NOMO-1 treated with DMSO at 0.1 percent for 48 hours (cell line): ENCODE data around the gene SSX3.
"Not testable (repeated sequence)": the region's sequence is repeated elsewhere in the genome, so short reads cannot be mapped to it uniquely, and the experiment has no call there.

Experiments used
- DNase-seq: peaks from one replicate; lab custom pipeline; 2025; ENCODE audit not compliant: unreplicated experiment; lab: John Stamatoyannopoulos, UW

Gene SSX3, protein sequence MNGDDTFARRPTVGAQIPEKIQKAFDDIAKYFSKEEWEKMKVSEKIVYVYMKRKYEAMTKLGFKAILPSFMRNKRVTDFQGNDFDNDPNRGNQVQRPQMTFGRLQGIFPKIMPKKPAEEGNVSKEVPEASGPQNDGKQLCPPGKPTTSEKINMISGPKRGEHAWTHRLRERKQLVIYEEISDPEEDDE

DNA sequence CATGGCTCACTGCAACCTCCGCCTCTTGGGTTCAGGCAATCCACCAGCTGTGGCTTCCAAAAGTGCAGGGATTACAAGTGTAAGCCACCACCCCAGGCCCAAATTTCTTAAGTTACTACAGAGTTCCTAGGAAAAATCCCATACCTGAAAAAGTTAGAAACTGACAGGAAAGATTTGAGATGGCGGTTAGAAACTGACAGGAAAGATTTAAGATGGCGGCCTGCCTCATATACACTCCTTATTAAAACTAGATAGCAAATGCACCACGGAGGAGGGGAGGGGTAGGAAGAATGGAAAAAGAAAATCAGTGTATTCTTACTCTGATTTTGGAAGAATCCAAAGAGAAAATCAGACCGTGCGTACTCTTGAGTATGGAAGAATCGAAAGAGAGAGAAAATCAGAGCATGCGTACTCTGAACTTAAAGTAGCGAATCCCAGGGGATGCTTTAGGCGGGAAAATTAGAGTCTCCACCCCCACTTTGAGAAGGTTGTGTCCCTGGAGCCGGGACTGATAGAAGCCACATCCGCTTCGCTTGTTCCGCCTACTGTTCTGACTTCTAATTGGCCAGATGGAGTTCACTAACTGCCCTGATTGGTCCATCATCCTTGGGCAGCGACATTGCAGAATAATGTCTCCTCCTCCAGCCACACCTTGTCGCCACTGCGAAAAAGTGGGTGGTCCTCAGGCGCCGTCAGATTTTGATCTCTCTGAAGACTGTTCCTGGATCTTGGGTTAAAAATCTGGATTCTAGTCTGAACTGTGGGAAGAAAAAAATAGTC lies at the start of gene SSX3:
SSX3 (minus strand) TSS at position 389 of the 780 bp plus-strand sequence. CDS start 1,454 bp downstream, outside the sequence.
- not testable (repeated sequence) for DNase-seq

DNA sequence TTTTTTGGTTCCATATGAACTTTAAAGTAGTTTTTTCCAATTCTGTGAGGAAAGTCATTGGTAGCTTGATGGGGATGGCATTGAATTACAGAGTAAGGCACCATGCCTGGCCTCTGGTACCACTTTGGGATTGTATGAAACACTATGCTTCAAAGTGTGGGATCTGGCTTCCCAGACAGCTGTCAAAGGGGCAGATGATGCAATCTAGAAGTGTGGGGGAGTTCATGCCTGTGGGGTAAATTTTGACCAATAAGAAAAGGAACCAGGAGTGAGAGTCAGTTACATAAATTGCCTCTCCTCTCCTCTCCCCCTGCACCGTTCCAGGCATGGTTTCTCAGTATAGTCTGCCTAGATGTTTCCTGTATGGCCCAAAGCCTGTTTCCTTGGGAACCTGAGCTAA lies 41.3 kb upstream of the SSX3 start:
- not testable (repeated sequence) for DNase-seq

DNA sequence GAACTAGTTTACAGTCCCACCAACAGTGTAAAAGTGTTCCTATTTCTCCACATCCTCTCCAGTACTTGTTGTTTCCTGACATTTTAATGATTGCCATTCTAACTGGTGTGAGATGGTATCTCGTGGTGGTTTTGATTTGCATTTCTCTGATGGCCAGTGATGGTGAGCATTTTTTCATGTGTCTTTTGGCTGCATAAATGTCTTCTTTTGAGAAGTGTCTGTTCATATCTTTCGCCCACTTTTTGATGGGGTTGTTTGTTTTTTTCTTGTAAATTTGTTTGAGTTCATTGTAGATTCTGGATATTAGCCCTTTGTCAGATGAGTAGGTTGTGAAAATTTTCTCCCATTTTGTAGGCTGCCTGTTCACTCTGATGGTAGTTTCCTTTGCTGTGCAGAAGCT lies 40.4 kb upstream of the SSX3 start:
- not testable (repeated sequence) for DNase-seq

- DNase-seq = not testable (repeated sequence)
Measured at GRCh38 chrX:48383239-48383638, 26.7 kb upstream of the SSX3 start, which contains the start of gene SSX4. SSX4 (plus strand) TSS chrX:48383539; CDS start chrX:48384054, 515 bp downstream.

DNA sequence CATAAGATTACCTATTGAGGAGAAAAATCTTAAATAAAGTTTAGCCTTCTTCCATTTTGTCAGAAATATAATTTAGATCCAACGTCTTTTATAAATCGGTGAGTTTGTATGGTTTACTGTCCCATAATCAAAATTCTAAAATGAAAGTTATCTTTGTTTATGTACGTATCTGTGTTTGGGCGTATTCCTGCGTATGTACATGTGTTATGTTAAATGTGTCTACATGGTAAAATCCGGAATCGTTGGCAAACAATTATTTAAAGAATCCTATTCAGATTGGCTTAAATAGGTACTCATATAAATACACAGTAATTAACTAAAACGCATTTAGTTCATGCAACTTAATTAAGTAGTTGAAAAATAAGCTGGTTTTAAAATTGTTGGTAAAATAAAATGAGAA lies 13.9 kb upstream of the SSX3 start:
- DNase-seq = not testable (repeated sequence)

- not testable (repeated sequence) for DNase-seq
Measured at GRCh38 chrX:48367717-48368408, 11.4 kb upstream of the SSX3 start.

DNA sequence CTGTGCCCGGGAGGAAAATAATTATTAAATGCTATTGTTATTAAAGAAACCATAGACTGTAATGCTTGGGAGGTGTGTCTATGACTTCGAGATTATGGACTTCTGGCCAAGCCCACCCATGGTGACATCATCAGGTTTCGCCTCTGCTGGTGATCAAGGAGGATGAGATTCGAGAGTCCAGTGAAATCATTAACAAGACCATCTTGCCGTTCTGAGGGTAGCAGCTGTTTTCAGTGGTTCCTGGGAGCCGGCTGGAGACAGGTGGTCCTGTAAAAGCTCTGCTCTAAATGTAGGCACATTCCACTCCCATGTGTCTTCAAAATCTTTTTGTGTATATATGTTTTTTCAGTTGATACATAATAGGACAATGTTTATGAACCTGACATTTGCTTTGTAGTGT lies 2.8 kb upstream of the SSX3 start:
- DNase-seq = not testable (repeated sequence)

DNA sequence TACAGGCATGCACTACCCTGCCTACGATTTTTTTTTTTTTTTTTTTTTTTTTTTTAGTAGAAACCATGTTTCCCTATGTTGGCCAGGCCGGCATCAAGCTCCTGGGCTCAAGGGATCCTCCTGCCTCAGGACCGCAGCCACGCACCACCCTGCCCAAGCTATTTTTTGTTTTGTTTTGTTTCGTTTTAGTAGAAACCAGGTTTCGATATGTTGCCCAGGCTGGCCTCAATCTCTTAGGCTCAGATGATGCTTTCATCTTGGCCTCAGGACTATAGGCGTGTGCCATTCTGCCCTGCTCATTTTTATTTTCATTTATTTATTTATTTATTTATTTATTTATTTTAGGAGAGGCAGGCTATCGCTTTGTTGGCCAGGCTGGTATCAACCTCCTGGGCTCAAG lies 1.2 kb upstream of the SSX3 start:
- DNase-seq = no peak

DNA sequence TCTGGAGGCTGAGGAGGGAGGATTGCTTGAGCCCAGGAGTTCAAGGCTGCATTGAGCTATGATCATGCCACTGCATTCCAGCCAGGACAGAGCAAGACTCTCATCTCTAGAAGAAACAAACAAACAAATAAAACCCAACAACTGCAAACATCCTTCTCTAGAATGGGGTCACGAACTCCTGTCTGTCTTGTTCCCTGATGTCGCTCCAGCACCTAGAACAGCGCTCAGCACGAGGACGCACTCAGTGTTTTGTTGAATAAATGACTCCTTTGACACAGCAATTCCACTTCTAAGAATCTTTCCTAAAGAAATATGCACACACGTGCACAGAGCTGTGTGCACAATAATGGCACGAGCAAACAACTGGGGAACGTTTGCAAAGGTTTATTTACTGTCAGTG lies 10.4 kb downstream of the SSX3 start:
- not testable (repeated sequence) for DNase-seq

- not testable (repeated sequence) for DNase-seq
Measured at GRCh38 chrX:48313996-48314395, 42.5 kb downstream of the SSX3 start.

- no peak for DNase-seq
Measured at GRCh38 chrX:48306175-48306574, 50.3 kb downstream of the SSX3 start.
